Naive B cell (primary cell): ENCODE data around the gene KPTN. TPM values are rescaled to one million over a fixed set of nuclear protein-coding genes. Genes with fewer than 3 reads are reported as not detected.
A peak's percentile ranks its signal among the peaks of the same experiment; 100 is the strongest.
"Not testable (repeated sequence)": the region's sequence is repeated elsewhere in the genome, so short reads cannot be mapped to it uniquely, and the experiment has no call there.

Source experiments
- ATAC-seq, 2 donors: fragments of 150-1000 bp; cut with Tn5 transposase; 2 replicates each; pipeline ENCODE4 v1.10.0; 2021; ENCODE audit warnings: low read depth in 2 of 2, mild to moderate bottlenecking in 2 of 2, moderate library complexity in 2 of 2
- DNase-seq: peaks from one replicate; pipeline ENCODE4 v3.0.0; 2022
- H3K27ac Mint-ChIP-seq, 6 donors: one replicate each; pipeline ENCODE4 v1.8.0; 2020 to 2022; ENCODE audit warnings: mild to moderate bottlenecking in 6 of 6, mixed read lengths in 6 of 6, moderate library complexity in 5 of 6, inconsistent platforms in 2 of 6
- H3K27me3 Mint-ChIP-seq, 3 donors: one replicate each; pipeline ENCODE4 v1.8.0; 2021 to 2022; ENCODE audit warnings: mixed read lengths in 3 of 3, mild to moderate bottlenecking in 1 of 3
- H3K36me3 Mint-ChIP-seq, 2 donors: one replicate each; pipeline ENCODE4 v1.8.0; 2020 to 2022; ENCODE audit warnings: mixed read lengths in 2 of 2, inconsistent platforms in 1 of 2, mild to moderate bottlenecking in 1 of 2
- H3K4me1 Mint-ChIP-seq, 3 donors: one replicate each; pipeline ENCODE4 v1.8.0; 2020 to 2022; ENCODE audit warnings: mixed read lengths in 3 of 3, inconsistent platforms in 1 of 3, mild to moderate bottlenecking in 1 of 3, moderate library complexity in 1 of 3
- H3K4me3 Mint-ChIP-seq, 8 donors: one replicate each; pipeline ENCODE4 v1.8.0; 2020 to 2022; ENCODE audit warnings: mild to moderate bottlenecking in 8 of 8, mixed read lengths in 8 of 8, moderate library complexity in 8 of 8, inconsistent platforms in 2 of 8
- H3K9me3 Mint-ChIP-seq, 7 donors: one replicate each; pipeline ENCODE4 v1.8.0; 2020 to 2022; ENCODE audit warnings: mixed read lengths in 7 of 7, mild to moderate bottlenecking in 5 of 7, inconsistent platforms in 2 of 7, moderate library complexity in 1 of 7
- polyA plus RNA-seq, 6 donors: library from polyadenylated mRNA; unstranded; fragments of 300-500 nt; fragmentation: Illumina TruSeq; gene quantifications; one replicate each; pipeline ENCODE4 v1.2.3, GENCODE V29; 2021; ENCODE audit warnings: low read depth in 6 of 6

The KPTN gene
- polyA plus RNA-seq, 6 donors from 2014 or later: 6.1 to 25.8 (median 9.3) TPM

DNA sequence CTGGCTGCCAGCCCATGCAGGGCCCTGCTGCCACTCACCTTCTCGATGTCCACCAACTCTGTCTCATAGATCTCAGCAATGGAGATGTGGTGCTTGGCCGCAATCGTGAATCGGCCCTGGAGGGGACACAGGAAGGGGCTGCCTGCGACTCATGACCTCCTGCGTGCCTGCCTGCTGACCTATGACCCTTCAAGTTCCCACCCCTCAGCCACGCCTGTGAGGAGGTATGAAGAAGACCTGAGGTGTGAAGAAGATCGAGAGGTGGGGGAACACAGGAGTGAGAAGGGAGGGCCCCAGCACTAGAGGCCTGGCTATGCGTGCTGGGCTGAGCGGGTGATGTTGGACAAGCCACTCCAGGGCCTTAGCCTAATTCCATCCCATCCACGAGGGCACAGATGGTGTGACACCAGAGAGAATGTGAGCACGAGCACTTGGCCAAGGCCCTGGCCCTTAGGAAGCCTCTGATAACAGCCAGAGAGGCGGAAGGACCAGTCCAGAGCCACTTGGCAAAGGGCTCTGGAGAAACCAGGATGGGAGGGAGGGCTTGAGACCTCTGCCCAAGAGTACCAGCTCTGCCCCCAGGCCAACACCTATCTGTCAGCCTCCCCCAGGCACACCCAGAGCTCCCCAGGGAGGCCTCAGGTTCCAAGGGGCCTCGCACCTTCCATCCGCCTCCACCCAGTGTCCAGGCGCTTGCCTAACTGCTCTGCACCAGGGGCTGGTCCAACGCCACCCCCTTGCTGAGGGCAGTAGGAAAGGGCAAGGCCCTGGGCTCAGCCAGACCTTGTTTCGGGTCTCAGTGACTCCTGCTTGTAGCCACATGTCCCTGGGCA is 9.6 kb upstream of the KPTN start:
- H3K4me1 Mint-ChIP-seq: peaks cover 0 to 9% (median 8%) of the 10 kb centered on the region in 3 donors
- no peak overlapping the region for H3K4me3 Mint-ChIP-seq

DNA sequence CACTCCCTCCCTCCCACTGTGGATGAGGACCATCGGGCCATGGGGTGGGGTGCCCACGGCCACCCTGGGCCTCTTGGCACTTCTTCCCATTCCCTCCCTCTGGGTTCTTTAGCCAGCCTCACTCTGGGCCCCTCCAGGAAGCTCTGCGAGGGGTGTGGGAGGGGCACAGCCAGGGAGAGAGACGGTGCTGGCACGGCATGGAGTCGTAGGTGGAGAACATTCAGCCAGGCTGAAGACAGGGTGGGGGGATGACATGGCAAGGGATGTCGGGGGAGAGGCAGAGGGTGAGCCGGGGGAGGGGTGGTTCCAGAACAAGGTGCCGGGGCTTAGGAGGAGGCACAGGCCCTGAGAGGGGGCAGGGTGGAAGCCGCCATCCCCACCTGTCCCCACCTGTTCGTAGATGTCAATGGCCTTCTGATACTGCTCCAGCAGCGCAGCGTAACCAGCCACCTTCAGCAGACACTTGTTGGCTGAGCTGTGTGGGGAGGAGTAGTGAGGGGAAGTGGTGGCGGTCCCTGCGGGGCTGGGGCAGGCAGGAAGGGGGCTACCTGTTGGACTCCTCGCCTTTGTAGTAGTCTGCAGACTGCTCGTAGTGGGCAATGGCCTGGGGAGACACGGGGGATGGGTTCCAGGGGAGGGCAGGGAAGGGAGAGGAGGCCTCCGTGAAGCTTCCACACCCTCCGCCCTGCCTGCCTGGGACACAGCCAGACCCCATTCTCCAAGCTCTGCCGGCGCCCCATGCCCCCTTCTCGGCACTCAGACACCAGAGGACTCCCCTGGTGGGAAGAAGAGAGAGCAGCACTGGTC is 8.8 kb upstream of the KPTN start:
- peak overlapping the region in 1 of 6 donors; percentile 10 for H3K27ac Mint-ChIP-seq
- no peaks in the 10 kb centered on the region for H3K27me3 Mint-ChIP-seq
- DNase-seq: no peak
- peaks cover 0 to 17% of the 10 kb centered on the region in 2 donors for H3K36me3 Mint-ChIP-seq
- peaks cover 4 to 12% (median 9%) of the 10 kb centered on the region in 3 donors for H3K4me1 Mint-ChIP-seq
- H3K9me3 Mint-ChIP-seq: no peaks in the 10 kb centered on the region
- no peak overlapping the region for H3K4me3 Mint-ChIP-seq
- ATAC-seq: no peak

More for the DNA sequence above, 9.6 kb upstream of the KPTN start:
- no peaks in the 10 kb centered on the region for H3K27me3 Mint-ChIP-seq
- H3K36me3 Mint-ChIP-seq: peaks cover 0 to 17% of the 10 kb centered on the region in 2 donors
- DNase-seq (no peak), ATAC-seq (no peak)
- peak overlapping the region in 2 of 6 donors; percentile 10 to 63 for H3K27ac Mint-ChIP-seq
- no peaks in the 10 kb centered on the region for H3K9me3 Mint-ChIP-seq

DNA sequence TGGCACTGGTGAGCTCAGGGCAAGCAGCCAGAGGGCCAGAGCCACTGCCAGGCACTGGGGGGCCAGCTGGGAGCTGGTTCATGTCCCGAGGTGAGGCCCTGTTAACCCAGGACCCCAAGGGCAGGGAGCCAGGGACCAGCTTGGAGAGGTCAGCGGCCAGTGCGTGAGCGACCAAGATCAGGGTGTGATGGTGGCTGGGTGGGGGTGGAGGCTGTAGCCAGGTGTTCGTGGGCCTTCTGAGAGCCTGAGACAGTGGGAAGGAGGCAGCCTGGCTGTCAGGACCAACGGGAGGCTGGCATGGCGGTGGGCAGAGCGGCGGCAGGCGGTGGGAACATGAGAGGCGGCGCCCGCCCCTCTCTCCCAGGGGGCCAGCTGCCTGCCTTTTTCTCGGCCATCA is 8.1 kb upstream of the KPTN start:
- Mint-ChIP-seq H3K36me3 (peaks cover 0 to 17% of the 10 kb centered on the region in 2 donors), H3K4me3 (no peak overlapping the region), H3K4me1 (peaks cover 10 to 18% (median 14%) of the 10 kb centered on the region in 3 donors), H3K27ac (no peak overlapping the region), H3K9me3 (no peaks in the 10 kb centered on the region), H3K27me3 (no peaks in the 10 kb centered on the region)
- no peak for ATAC-seq
- DNase-seq: no peak

DNA sequence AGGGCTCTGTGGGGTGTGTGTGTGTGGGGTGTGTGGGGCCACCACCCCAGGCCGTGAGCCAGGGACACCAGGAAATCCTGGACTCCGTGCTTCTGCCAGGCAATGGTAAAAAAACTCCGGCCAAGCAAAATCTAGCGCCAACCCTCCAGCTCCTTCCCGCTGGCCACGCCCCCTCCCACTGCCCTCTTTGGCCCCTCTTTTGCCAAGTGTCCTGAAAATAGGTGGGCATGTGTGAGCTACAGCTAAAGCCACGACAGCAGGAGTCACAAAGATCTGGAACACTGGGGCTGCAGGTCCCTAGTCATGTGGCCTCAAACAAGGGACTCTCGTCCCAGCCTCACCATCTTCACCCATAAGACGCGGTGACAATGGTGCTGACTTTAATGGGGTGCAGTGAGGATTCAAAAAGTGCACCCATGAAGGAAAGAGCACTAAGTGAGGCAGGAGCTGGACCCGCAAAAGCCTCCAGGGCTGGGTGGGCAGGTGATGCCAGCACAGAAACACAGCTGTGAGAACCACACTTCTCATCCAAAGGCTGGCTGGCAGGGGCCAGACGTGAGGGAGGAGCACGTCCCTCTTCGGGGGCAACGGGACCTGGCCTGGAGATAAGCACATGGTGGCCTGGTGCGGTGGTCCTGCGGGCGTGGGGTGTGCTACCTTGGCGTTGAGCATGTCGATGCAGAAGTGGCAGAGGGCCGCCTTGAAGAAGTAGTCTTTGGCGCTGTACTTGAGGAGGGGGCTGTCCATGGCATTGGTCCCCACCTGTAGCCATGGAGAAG is 7.5 kb upstream of the KPTN start:
- peaks cover 16 to 24% (median 17%) of the 10 kb centered on the region in 3 donors for H3K4me1 Mint-ChIP-seq
- ATAC-seq: no peak
- peaks cover 0 to 12% of the 10 kb centered on the region in 2 donors for H3K36me3 Mint-ChIP-seq
- H3K27me3 Mint-ChIP-seq: no peaks in the 10 kb centered on the region
- H3K27ac Mint-ChIP-seq: peak overlapping the region in 1 of 6 donors; percentile 33
- H3K4me3 Mint-ChIP-seq: peak overlapping the region in 1 of 8 donors; percentile 43
- H3K9me3 Mint-ChIP-seq: no peaks in the 10 kb centered on the region
- no peak for DNase-seq

DNA sequence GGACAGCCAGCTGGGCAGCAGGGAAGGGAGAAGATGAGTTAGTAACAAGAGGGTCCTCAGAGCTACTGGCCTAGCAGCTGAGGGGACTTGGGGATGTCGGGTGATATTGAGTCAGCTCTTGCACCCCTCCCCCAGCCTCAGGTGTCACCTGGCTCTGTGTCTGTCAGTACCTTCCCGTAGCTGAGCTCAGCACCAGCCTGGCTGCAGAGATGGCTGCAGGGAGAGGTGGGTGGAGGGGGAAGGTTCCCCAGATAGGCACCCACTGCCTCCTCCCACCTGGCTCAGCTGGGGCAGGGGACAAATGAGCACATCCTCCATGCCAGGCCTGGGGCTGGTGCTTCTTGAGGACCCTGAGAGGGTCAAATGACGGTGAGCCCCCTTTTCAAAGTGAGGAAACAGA is 6.8 kb upstream of the KPTN start:
- Mint-ChIP-seq H3K36me3 (peaks cover 0 to 10% of the 10 kb centered on the region in 2 donors), H3K4me3 (no peak overlapping the region), H3K27me3 (no peaks in the 10 kb centered on the region), H3K9me3 (no peaks in the 10 kb centered on the region), H3K27ac (peak overlapping the region in 1 of 6 donors; percentile 23), H3K4me1 (peaks cover 17 to 26% (median 23%) of the 10 kb centered on the region in 3 donors)
- DNase-seq (no peak), ATAC-seq (no peak)

DNA sequence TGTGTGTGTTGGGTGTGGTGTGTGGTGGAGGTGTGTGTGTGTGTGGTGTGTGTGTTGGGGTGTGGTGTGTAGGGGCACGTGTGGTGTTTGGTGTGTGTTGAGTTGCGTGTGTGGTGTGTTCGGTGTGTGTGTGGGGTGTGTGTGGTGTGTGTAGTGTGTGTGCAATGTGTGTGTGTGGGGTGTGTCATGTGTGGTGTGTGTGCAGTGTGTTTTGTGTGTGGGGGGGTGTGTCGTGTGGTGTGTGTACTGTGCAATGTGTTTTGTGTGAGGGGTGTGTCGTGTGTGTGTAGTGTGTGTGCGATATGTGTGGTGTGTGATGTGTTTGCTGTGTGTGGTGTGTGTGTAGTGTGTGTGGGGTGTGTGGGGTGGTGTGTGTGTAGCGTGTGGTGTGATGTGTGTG is 6.0 kb upstream of the KPTN start:
- DNase-seq: no peak
- Mint-ChIP-seq H3K27ac (peak overlapping the region in 2 of 6 donors; percentile 12 to 91), H3K27me3 (no peaks in the 10 kb centered on the region), H3K9me3 (no peaks in the 10 kb centered on the region), H3K36me3 (peaks cover 0 to 10% of the 10 kb centered on the region in 2 donors), H3K4me3 (peak overlapping the region in 1 of 8 donors; percentile 78), H3K4me1 (peaks cover 24 to 34% (median 30%) of the 10 kb centered on the region in 3 donors)
- no peak for ATAC-seq

DNA sequence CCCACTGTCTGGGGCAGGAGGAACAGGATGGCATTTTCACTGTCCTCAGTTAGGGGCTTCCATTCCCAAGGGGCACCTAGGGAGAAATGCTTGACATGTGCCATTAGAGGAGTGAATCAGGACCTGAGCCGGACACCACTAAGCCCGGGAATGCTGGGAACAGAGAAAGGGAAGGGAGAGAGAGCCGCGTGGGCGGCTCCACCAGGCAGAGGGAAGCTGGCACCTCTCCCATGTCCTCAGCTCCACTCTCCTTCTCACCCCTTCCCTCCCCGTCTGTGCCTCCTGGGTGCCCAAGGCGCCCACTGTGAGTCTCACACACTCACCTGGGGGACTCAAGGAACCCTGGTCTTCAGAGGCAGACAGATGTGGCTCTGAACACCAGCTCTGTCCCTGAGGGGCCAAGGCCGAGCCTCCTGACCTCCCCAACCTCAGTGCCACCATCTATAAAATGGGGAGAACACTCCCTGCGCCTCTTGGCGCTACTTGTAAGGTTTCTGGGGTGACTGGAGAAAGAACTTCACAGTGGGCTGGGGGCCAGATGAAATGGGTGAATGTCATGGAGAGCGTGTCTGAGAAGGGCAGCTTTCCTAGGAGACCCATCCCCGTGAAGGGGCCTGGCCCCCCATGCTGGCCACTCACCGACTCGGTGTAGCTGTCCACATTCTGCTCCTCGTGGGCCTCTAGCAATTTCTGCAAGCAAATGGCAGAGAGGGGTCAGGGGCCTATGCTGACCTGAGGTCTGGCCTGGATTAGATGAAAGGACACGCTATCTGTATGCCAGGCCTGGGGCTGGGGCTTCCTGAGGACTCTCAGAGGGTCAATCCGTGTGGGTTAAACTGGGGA is 5.3 kb upstream of the KPTN start:
- Mint-ChIP-seq H3K27ac (peak overlapping the region in 2 of 6 donors; percentile 12 to 63), H3K4me1 (peaks cover 29 to 41% (median 38%) of the 10 kb centered on the region in 3 donors), H3K27me3 (no peaks in the 10 kb centered on the region), H3K36me3 (peaks cover 0 to 10% of the 10 kb centered on the region in 2 donors), H3K9me3 (no peaks in the 10 kb centered on the region), H3K4me3 (no peak overlapping the region)
- no peak for DNase-seq
- no peak for ATAC-seq

DNA sequence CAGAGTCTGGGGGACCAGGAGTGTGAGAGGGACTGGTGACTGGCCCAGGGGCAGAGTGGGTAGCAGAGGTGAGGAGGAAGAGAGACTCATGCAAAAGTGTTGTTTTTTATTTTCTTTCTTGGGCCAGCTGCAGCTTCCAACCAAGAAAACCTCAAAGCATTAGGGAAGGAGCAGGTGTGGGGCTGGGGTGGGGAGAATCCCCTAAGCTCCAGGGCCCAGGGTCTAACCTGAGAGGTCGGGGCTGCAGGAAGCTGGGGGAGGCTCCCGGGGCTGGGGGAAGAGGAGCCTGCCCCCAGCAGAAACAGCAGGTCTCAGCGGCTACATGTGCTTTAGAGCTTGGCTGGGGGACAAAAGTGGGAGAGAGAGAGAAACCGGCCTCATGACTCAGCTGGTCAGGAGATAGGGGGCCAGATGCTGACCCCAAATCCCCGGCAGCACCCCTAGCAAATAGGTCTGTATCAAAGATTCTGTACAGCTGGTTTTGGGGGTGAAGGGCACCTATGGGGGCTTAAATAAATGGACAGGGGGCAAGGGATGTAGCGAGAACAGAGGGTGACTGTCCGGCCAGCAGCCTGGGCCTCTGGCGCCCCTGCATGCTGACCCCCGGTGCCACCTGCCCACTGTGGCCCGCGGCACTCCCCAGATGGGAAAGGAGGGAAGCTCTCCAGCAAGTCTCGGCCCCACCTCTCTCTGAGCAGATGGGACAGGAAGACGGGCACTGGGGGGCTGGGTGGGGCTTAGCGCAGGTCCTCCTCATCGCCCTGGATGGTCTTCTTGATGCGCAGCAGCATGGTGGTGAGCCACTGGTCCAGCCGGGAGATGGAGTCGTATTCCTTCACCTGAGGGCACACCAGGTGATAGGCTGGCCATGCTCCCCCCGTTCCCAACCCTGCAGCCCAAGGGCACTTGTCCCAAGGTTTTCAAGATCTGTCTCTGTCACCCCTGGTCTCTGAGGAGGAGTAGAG is 3.8 kb upstream of the KPTN start:
- H3K9me3 Mint-ChIP-seq: peaks cover 0 to 1% (median 0%) of the 10 kb centered on the region in 7 donors
- H3K27me3 Mint-ChIP-seq: no peaks in the 10 kb centered on the region
- ATAC-seq (no peak), DNase-seq (no peak)
- H3K4me1 Mint-ChIP-seq: peaks cover 33 to 50% (median 50%) of the 10 kb centered on the region in 3 donors
- peak overlapping the region in 3 of 6 donors; percentile 26 to 67 (median 27) for H3K27ac Mint-ChIP-seq
- peaks cover 0 to 10% of the 10 kb centered on the region in 2 donors for H3K36me3 Mint-ChIP-seq
- peak overlapping the region in 2 of 8 donors; percentile 25 to 41 for H3K4me3 Mint-ChIP-seq

DNA sequence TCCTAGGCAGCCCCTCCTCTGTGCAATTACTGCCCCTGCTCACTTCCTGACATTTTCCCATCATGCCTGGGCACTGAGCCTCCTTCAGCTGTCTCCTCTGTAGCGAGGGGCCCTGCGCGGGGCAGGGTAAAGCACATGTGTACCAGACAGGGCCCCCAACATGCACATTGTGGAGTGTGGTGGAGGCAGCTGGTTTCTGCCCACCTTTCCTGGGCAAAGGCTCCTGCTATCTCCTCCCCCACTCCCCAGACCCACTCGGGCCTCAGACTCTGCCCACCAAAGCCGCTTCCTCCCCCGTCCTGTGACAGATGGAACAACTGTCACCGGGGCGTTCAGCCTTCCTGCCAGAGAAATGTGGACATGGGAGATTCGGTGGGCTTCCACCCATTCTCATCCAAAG is 2.9 kb upstream of the KPTN start:
- ATAC-seq (no peak), DNase-seq (no peak)
- peak overlapping the region in 4 of 6 donors; percentile 26 to 76 (median 44) for H3K27ac Mint-ChIP-seq
- H3K4me3 Mint-ChIP-seq: peak overlapping the region in 4 of 8 donors; percentile 2 to 44 (median 30)
- H3K4me1 Mint-ChIP-seq: peaks cover 33 to 52% (median 50%) of the 10 kb centered on the region in 3 donors
- peaks cover 0 to 1% (median 0%) of the 10 kb centered on the region in 7 donors for H3K9me3 Mint-ChIP-seq
- H3K27me3 Mint-ChIP-seq: no peaks in the 10 kb centered on the region
- H3K36me3 Mint-ChIP-seq: peaks cover 0 to 10% of the 10 kb centered on the region in 2 donors

DNA sequence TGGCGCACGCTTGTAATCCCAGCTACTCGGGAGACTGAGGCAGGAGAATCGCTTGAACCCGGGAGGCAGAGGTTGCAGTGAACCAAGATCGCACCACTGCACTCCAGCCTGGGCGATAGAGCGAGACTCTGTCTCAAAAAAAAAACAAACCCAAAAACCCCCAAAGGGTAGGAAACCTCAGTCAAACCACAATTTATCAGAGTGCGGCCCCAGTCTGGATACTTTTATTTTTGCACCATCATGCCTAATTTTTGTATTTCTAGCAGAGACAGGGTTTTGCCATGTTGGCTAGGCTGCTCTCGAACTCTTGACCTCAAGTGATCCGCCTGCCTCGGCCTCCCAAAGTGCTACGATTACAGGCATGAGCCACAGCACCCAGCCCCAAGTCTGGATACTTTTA is 2.2 kb upstream of the KPTN start:
- Mint-ChIP-seq H3K27ac (peak overlapping the region in 1 of 6 donors; percentile 28), H3K36me3 (peaks cover 0 to 10% of the 10 kb centered on the region in 2 donors), H3K4me3 (peak overlapping the region in 3 of 8 donors; percentile 25 to 93 (median 44)), H3K4me1 (peaks cover 33 to 52% (median 50%) of the 10 kb centered on the region in 3 donors)
- DNase-seq, ATAC-seq, H3K9me3 Mint-ChIP-seq, H3K27me3 Mint-ChIP-seq: not testable (repeated sequence)

DNA sequence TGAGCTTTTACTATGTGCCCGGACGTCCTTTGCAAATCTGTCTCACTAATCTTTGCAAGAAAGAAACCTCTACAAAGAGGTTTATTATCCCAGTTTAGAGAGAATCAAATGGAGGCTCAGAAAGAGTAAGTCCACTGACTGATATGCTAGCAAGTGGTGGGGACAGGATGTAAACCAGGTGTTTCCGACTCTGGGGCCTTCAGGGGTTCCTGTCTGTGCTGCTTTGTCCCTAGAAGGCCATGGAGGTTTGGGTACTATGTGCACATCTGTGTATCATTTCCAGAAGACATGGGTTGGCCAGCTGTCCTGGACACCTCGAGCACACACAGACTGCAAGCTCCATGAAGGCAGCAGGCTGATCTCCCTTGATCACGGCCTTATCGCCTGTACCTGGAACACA is 1.2 kb upstream of the KPTN start:
- Mint-ChIP-seq H3K27me3 (peaks cover 0 to 6% (median 0%) of the 10 kb centered on the region in 3 donors), H3K9me3 (peaks cover 0 to 1% (median 0%) of the 10 kb centered on the region in 7 donors), H3K27ac (peak overlapping the region in 4 of 6 donors; percentile 51 to 98 (median 80)), H3K36me3 (peaks cover 0 to 7% of the 10 kb centered on the region in 2 donors), H3K4me1 (peaks cover 39 to 61% (median 53%) of the 10 kb centered on the region in 3 donors), H3K4me3 (peak overlapping the region; percentile 89 to 99 (median 96))
- DNase-seq: no peak
- ATAC-seq: no peak
